ENCODE data around the gene RUNDC1.

Gene RUNDC1

GRCh38 chr17:43028221-43028861 is 48.0 kb downstream of the RUNDC1 start:
- in situ Hi-C loops (cut with HindIII; ENCODE audit: low pct_ligation_motif_present, low pct_unique_long_range_greater_than_20kb, low sequenced_read_pairs) = no loop called here

GRCh38 chr17:43030137-43030767 is 49.9 kb downstream of the RUNDC1 start:
- DNase-seq = no peak
- in situ Hi-C loops (cut with HindIII; ENCODE audit: low pct_ligation_motif_present, low pct_unique_long_range_greater_than_20kb, low sequenced_read_pairs) = no loop called here

More at GRCh38 chr17:43028221-43028861, 48.0 kb downstream of the RUNDC1 start:
- no peak for DNase-seq

GRCh38 chr17:43031666-43032065 is 51.3 kb downstream of the RUNDC1 start:
- no peak for DNase-seq
- in situ Hi-C loops (cut with HindIII; ENCODE audit: low pct_ligation_motif_present, low pct_unique_long_range_greater_than_20kb, low sequenced_read_pairs) = no loop called here

GRCh38 chr17:43033948-43034881 is 53.9 kb downstream of the RUNDC1 start:
- DNase-seq = no peak
- in situ Hi-C loops (cut with HindIII; ENCODE audit: low pct_ligation_motif_present, low pct_unique_long_range_greater_than_20kb, low sequenced_read_pairs) = no loop called here

GRCh38 chr17:43034894-43035293 is 54.5 kb downstream of the RUNDC1 start:
- in situ Hi-C loops (cut with HindIII; ENCODE audit: low pct_ligation_motif_present, low pct_unique_long_range_greater_than_20kb, low sequenced_read_pairs) = no loop called here
- DNase-seq = no peak

DNA sequence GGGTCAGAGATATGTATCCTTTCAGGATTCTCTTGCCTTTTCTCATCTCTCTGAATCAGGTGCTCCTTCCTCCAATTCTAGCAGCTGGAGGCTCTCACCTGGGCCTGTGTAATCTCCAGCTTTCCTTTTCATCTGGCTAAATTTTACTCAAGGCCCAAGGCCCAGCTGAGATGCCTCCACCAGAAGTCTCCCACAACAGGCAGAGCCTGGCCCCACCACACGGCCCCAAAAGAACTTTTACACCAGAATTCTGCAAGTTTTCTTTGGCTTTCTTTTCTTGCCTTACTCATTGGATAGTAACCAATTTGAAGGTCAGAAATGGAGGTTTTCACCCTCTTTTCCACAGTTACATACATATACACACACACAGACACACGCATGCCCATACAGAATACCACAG is 59.3 kb downstream of the RUNDC1 start:
- in situ Hi-C loops (cut with HindIII; ENCODE audit: low pct_ligation_motif_present, low pct_unique_long_range_greater_than_20kb, low sequenced_read_pairs) = no loop called here

DNA sequence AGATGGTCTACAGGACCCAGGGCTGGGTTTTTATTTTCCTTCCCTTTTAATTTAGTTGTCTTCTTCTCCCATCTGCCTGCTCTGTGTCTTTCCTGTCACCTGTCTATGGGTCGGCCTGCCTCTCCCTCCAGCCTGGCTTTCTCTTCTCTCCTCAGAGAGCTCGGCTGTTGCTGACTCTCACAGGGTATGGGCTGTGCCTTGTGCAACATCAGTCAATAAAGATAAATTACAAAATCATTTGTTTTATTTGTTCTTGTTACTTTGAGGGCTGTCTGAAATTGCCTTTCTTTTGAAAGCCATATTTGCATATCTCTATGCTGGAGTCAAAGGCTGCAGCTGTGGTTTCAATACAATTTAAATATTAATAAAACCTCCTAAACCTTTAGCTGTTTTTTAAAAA is 60.3 kb downstream of the RUNDC1 start:
- DNase-seq = no peak
- in situ Hi-C loops (cut with HindIII; ENCODE audit: low pct_ligation_motif_present, low pct_unique_long_range_greater_than_20kb, low sequenced_read_pairs) = no loop called here

More for the DNA sequence above, 59.3 kb downstream of the RUNDC1 start:
- no peak for DNase-seq

GRCh38 chr17:43042025-43042628 is 61.8 kb downstream of the RUNDC1 start:
- DNase-seq = no peak
- in situ Hi-C loops (cut with HindIII; ENCODE audit: low pct_ligation_motif_present, low pct_unique_long_range_greater_than_20kb, low sequenced_read_pairs) = no loop called here
